Upper lobe of right lung (tissue), 1 donor: ENCODE measurements around the gene SLCO2B1. TPM values are rescaled to one million over a fixed set of nuclear protein-coding genes. Genes with fewer than 3 reads are reported as not detected.

ENCODE experiments used
- ATAC-seq: fragments of 200-7000 bp; cut with Tn5 transposase; one replicate; pipeline ENCODE4 v1.9.1; 2020; ENCODE audit warnings: mild to moderate bottlenecking, moderate library complexity
- DNase-seq: peaks from one replicate; pipeline ENCODE4 v3.0.0-alpha.2; 2020
- H3K27ac ChIP-seq: fragments of 200-600 bp; one replicate; pipeline ENCODE4 v1.8.0; 2022
- H3K27me3 ChIP-seq: fragments of 200-600 bp; one replicate; pipeline ENCODE4 v1.8.0; 2022; ENCODE audit warnings: mild to moderate bottlenecking
- H3K36me3 ChIP-seq: fragments of 200-600 bp; one replicate; pipeline ENCODE4 v1.8.0; 2022
- H3K4me1 ChIP-seq: fragments of 200-600 bp; one replicate; pipeline ENCODE4 v1.8.0; 2022
- H3K4me3 ChIP-seq: fragments of 200-600 bp; one replicate; pipeline ENCODE4 v1.8.0; 2022; ENCODE audit warnings: mild to moderate bottlenecking
- H3K9me3 ChIP-seq: fragments of 200-600 bp; one replicate; pipeline ENCODE4 v1.8.0; 2022
- intact Hi-C: fragments of 100-400 bp; cut with DNase I; formaldehyde crosslinking; loops from one replicate; pipeline ENCODE4 v1.11.0; 2022
- total RNA-seq: library from RNA; stranded (reverse); fragmentation: NEBNext Ultra II Directional; extraction: Animal tissue kit (Norgen Biotek cat#: 25700); gene quantifications from one replicate; pipeline ENCODE4 v1.2.1, GENCODE V29; 2021
- TF ChIP-seq, protein P1 (sequence below): fragments of 200-600 bp; IDR thresholded peaks from one replicate; pipeline ENCODE4 v1.8.0; 2022; ENCODE audit warnings: antibody characterized with exemption
- donor health status: DM: no; HTN: yes; CAD: no; lungs with severe emphysema.

Gene SLCO2B1
- total RNA-seq, 1 donor from 2014 or later, result 204 TPM

DNA sequence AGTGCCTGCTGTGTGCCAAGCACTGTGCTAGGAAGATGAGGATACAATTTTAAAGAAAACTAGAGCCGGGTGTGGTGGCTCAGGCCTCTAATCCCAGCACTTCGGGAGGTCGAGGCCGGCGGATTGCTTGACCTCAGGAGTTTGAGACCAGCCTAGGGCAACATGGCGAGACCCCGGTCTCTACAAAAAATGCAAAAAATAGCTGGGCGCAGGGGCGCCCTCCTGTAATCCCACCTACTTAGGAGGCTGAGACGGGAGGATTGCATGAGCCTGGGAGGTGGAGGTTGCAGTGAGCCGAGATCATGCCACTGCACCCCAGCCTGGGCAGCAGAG, 98.0 kb downstream of the SLCO2B1 start:
- ATAC-seq, result no peak
- no peak overlapping the region for H3K4me3 ChIP-seq
- H3K27me3 ChIP-seq, result peaks cover 3% of the 10 kb centered on the region
- no peak for DNase-seq
- H3K9me3 ChIP-seq, result no peaks in the 10 kb centered on the region
- no peaks in the 10 kb centered on the region for H3K36me3 ChIP-seq
- H3K27ac ChIP-seq, result no peak overlapping the region
- TF ChIP-seq, protein P1, sequence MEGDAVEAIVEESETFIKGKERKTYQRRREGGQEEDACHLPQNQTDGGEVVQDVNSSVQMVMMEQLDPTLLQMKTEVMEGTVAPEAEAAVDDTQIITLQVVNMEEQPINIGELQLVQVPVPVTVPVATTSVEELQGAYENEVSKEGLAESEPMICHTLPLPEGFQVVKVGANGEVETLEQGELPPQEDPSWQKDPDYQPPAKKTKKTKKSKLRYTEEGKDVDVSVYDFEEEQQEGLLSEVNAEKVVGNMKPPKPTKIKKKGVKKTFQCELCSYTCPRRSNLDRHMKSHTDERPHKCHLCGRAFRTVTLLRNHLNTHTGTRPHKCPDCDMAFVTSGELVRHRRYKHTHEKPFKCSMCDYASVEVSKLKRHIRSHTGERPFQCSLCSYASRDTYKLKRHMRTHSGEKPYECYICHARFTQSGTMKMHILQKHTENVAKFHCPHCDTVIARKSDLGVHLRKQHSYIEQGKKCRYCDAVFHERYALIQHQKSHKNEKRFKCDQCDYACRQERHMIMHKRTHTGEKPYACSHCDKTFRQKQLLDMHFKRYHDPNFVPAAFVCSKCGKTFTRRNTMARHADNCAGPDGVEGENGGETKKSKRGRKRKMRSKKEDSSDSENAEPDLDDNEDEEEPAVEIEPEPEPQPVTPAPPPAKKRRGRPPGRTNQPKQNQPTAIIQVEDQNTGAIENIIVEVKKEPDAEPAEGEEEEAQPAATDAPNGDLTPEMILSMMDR, result peak; percentile 3
- no peaks in the 10 kb centered on the region for H3K4me1 ChIP-seq
- intact Hi-C loops, result loop anchor here (2.0 to 5.0 kb wide), 2 partner anchors 106 to 317 kb away; no protein-coding TSS in a partner anchor

DNA sequence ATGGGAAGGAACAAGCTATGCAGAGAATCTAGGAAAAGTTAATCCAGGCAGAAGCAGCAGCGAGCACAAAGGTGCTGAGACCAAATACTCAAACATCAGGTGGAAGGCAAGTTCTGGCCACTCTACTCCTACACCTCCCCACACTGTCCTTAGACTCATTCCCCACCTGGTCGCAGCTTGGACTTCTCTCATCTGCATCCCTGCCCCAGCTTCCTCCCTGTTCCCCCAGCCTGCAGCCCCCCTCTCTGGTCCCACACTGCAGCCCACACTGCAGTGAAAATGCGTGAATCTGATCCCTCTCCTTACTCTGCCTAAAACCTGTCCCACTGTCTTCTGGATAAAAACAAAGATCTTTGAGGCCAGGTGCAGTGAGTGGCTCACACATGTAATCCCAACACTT, 98.8 kb downstream of the SLCO2B1 start:
- ATAC-seq, result no peak
- Histone ChIP-seq H3K4me1 (no peaks in the 10 kb centered on the region), H3K27ac (no peak overlapping the region), H3K36me3 (no peaks in the 10 kb centered on the region), H3K4me3 (no peak overlapping the region), H3K9me3 (no peaks in the 10 kb centered on the region), H3K27me3 (peaks cover 2% of the 10 kb centered on the region)
- intact Hi-C loops, result loop anchor here (2.0 to 5.0 kb wide), 2 partner anchors 107 to 317 kb away; no protein-coding TSS in a partner anchor
- TF ChIP-seq, protein P1, result no peak
- DNase-seq, result peak; percentile 29

DNA sequence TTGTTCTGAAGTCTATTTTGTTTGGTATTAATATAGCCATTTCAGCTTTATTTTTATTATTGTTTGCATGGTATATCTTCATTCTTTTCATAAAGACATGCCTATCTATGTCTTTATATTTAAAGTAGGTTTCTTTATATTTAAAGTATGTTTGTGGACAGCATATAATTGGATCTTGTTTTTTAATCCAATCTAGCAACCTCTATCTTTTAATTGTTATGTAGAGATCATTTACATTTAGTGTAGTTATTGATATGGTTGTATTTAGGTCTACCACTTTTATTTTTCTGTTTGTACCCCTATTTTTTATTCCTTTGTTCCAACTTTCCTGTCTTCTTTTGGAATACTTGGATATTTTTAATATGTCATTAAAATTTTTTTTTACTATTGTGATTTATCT, 103.4 kb downstream of the SLCO2B1 start:
- Histone ChIP-seq H3K9me3 (no peaks in the 10 kb centered on the region), H3K27ac (no peak overlapping the region), H3K27me3 (peaks cover 3% of the 10 kb centered on the region), H3K4me3 (no peak overlapping the region), H3K4me1 (no peaks in the 10 kb centered on the region), H3K36me3 (no peaks in the 10 kb centered on the region)
- TF ChIP-seq, protein P1, result no peak
- intact Hi-C loops, result no loop called here
- ATAC-seq (no peak), DNase-seq (no peak)

Other genes starting within 250 kb of the SLCO2B1 start
- 10.6 TPM for gene XRRA1, start 202.0 kb upstream of the SLCO2B1 start, total RNA-seq
- 178 TPM for gene SPCS2, start 201.8 kb upstream of the SLCO2B1 start, total RNA-seq
- 9.6 TPM for gene NEU3, start 162.2 kb upstream of the SLCO2B1 start, total RNA-seq
- gene OR2AT4, start 54.2 kb upstream of the SLCO2B1 start, total RNA-seq, result not detected
- gene TPBGL, start 89.7 kb downstream of the SLCO2B1 start, total RNA-seq, result 0.64 TPM
- gene ARRB1, start 200.6 kb downstream of the SLCO2B1 start, total RNA-seq, result 188 TPM
- 1,778 TPM for gene RPS3, start 248.4 kb downstream of the SLCO2B1 start, total RNA-seq